HG03520 (cell line): Measurements from ENCODE around the gene SLC24A3.
"Not testable (repeated sequence)": the region's sequence is repeated elsewhere in the genome, so short reads cannot be mapped to it uniquely, and the experiment has no call there.

ENCODE experiments used
- ATAC-seq: cut with Tn5 transposase; IDR thresholded peaks from one replicate; pipeline ENCODE4 v1.9.1; 2021; ENCODE audit warnings: mild to moderate bottlenecking, moderate library complexity; ENCODE audit not compliant: unreplicated experiment

The SLC24A3 gene

DNA sequence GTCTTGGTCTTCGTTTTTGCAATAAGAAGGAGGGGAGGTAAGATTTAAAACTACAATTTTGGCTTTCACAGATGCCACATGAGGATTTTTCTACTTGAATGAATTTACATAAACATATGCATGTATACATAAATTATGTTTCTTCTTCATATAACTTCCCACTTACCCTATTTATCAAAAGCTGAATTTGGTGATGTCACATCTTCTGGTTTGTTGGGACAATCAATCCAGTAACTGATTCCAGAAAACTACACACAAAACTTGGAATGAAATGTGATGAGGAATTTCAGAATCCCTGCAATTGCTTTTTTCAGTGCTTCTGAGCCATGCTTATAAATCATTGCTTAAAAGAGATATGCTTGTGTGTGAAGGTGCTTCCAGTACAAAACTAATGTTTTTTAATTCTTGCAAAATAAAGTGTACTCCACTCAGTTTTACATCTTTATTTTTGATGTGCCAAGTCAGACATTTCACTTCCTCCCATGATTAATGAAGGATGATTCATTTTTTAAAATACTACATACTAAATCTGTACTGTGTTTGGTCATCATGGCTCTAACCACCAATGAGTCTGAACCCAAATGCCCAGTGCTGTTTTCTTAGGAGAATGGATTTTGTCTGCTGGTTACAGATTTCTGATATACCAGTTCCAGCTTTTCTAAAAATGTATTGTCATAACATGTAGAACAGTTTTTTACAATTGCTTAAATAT is 513.5 kb downstream of the SLC24A3 start:
- ATAC-seq = no peak

DNA sequence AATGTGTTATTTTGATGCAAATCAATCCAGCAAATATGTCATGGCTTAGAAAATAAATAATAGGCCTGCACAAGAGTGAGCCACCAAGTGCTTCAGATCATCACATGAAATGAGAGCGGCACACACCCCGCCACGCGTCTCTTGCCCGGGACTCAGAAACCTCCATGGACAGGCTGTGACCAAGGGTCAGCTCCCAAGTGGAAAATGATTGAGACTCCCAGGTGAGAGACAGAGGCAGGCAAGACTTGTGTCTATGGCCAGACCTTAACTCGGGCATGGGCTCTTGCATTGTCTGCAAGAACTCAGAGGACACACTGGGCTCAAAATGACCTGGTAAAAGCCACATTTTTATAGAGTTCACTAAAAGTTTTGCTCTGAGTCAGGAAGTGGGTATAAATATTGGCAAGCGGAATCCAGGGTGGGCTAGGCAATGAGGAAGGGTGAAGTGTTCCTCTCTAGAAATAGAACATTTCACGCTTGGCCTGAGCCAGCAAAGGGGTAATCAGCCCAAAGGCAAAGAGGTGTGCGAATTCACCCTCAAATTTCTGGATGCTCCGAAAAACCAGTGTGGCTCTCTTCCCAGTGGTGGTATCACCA is 514.9 kb downstream of the SLC24A3 start:
- ATAC-seq = no peak

DNA sequence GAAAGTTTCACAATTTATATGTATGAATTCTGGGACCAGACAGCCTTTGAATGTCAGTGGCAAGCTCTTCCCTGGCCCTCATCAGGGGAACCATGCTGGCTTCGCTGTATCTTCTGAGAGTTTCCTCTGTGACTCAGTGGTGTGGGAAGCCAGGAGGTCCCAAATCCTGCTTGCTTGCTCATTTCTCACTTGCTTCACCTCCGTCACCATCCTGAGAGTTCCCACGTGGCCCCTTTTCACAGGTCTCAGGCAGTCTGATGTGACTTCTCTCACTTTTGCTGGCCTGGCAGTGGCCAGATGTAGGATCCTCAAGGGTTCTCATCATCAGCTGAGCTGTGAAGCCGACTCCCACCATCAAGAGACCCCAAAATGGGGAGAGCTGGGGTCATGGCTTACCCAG is 517.2 kb downstream of the SLC24A3 start:
- no peak for ATAC-seq

DNA sequence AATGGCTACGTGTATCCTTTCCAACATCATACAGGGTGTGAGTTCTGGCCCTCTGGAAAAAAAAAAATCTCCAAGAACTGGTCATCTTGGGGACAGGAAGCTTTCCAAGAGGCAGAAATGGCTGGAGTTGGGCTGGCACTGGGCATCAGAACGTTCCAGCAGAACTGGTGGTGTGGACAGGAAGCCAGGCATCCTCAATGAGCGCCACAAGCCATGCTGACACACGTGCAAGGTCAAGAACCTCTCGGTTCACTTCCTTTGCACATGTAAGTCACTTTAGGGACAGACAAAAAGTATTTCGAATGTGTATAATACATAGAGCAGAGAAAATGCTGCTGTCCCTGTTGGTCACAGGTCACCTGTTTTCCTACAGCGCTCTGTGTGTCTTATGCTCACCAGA is 518.3 kb downstream of the SLC24A3 start:
- ATAC-seq = no peak

DNA sequence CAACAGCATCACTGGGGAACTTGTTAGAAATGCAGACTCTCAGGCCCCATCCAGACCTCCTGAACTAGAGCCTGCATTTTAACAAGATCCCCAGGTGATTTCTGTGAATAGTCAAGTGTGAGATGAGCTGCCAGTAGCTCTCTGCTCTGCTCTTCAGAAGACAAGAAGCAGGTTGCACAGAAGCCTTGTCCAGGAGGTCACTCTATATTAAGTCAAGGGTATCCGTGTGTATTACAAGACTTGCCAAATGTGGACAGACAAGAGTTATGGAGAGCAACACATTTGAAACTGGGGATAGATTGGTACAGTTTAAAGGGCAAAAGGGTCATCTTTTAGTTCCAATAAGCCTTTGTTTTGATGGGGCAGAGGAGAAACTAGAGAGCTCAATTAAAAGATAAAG is 522.4 kb downstream of the SLC24A3 start:
- ATAC-seq = no peak

DNA sequence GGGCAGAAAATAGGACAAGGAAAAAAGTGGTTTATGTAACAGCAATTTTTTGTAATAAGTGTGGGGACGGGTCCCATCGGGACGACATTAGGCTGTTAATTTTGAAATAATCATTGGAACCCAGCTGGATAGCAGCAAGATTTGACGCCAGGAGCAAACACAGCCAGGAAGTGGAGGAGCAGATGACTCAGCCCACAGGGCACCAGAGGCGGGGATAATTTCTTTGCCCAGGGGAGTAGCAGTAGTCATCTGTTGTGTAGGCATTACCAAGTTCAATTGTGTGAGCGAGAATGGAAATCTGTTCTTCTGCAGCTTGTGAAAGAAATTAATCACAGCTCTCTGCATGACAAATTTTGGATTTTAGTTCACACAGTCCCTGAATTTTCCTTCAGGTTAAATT is 523.0 kb downstream of the SLC24A3 start:
- no peak for ATAC-seq

DNA sequence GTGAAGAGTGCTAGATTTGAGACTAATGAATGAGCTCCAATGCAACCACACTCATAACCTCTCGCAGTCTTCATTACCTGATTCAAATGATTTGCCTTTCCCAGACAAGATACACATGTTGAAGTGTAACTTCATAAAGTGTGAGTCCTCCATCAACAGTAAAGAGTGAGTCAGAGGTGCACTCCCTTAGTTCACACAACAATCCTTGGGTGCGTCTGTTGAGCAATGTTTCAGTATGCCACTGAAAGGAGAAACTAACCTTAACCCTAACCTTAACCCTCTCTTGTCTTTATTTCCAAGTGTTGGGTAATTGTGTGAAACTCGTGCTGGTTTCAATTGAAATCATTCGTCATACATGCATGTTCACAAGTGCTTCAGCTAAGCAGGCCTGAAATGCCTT is 524.6 kb downstream of the SLC24A3 start:
- no peak for ATAC-seq

DNA sequence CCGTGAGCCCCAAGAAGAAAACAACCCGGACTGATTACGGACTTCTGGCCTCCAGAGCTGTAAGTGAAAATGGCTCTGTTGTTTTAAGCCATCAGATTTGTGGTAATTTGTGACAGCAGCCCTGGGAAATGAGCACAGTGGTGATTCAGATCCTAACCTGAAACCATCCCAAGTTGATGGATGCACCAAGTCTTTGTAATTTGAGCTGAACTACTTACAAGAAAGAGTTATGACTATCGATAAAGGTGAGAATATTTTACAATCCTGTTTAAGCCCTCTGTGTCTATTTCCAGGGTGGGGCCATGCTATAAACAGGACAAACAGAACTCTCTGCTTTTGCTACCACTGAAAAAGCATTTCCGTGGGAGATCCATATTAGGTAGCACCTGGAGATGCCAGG is 526.5 kb downstream of the SLC24A3 start:
- no peak for ATAC-seq

DNA sequence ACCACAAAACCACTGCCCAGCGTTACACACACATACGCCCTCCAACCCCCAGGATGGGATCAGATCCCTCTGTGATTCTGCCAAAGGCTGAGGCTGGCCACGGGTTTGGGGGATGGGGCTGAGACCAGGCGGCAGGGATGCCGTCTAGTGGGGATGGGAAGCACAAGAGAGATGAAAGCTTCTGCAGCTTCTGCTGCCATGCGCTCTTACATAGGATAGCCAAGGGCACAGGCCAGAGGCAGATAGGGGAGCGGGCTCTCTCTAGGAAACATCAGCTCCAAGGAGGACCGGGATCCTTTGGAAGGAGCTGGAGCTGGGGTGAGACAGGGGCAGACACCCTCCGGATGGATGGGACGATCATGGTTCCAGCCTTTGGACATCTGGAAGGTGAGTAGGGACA is 526.9 kb downstream of the SLC24A3 start:
- ATAC-seq = no peak

DNA sequence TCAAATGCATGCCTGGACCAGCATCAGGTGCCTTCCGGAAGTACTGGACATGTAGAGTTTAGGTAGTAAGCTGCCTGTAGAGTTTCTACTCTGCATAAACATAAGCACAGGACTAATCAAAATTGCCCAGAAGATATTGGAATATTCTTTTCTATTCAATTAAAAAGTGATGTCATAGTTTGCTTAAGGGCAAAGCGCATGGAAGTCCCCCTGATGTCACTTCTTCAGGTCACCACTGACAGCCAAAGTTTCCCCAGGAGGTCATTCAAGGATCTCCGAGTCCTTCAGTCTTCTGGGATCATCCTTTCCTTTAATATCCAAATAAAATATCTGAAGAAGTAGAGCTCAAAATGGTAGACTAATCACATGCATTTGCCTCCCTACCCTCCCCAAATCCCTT is 528.1 kb downstream of the SLC24A3 start:
- ATAC-seq = no peak

DNA sequence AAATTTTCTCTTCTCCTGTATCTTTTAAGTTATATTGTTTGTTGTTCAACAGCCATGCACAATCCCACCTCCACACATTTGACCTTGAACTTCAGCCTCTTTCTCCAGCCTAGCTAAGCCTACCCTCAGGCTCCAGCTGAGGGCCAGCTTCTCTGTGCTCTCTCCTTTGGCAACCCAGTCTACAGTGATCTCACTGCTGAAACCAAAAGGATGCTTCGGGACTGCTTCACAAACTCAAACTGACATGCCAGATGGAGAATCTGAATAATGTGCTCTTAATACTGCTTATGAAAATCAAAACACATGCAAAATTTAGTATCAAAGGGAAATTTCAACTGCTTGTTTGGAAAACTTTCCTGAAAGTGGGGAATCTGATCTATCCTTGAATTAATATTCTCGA is 529.5 kb downstream of the SLC24A3 start:
- ATAC-seq = no peak

DNA sequence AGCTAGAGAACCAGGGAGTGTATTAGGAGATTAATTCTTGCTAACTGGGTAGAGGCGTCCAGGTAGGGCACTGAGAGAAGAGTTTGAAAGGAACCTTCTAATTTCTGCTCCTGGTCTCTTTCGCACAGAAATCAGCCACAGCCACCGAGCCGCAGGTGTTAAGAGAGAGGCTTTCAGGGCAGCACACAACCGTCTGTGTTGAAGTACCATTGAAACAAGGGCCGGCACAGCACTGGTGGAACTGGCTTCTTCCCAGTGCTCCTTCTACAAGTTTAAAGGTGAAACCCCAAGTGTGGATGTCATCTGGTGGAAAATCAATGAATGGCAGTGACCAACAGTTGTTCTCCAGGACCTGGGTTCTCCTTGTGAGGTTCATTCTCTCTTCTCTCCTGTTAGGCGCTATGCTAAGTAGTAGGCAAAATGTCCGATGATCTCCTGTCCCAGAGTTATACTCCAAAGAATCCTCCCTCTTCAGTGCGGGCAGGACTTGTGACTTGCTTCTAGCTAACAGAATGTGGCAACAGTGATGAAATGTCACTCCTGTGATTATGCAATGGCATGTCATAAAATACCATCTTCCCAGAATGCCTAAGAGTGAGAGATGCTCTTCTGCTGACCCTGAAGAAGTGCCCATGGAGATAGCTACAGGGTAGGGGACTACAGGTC is 530.7 kb downstream of the SLC24A3 start:
- no peak for ATAC-seq

DNA sequence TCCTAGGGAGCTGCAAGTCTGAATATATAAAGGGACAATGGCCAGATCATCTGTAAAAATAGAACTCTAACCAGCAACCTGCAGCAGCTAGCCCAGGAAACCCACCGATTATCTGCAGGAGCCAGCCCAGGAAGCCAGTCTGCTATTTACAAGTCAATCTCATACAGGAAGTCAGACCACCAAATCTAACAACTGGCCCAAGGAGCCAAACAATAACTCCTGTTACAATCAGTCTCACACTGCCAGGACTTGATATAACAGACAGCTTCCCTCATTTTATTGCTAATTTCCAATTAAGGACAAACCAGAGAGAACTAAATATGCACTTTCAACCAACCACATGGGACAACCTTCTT is 531.2 kb downstream of the SLC24A3 start:
- ATAC-seq = no peak

DNA sequence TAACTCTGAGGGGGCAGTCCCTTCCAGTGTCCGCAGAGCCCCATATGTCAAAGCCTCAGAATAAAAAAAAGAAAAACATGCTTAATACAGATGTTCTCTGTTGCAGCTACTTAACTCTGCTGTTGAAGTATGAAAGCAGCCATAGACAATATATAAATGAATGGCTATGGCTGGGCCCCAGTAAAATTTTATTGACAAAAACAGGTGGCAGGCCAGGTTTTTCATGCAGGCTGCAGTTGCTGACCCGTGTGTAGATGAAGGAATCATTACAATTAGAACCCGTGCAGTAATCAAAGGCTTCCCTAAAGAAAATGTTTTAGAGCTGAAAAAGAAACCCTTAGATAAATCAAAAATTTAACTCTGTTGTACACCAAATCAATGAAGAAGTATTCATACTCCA is 532.7 kb downstream of the SLC24A3 start:
- ATAC-seq = no peak

DNA sequence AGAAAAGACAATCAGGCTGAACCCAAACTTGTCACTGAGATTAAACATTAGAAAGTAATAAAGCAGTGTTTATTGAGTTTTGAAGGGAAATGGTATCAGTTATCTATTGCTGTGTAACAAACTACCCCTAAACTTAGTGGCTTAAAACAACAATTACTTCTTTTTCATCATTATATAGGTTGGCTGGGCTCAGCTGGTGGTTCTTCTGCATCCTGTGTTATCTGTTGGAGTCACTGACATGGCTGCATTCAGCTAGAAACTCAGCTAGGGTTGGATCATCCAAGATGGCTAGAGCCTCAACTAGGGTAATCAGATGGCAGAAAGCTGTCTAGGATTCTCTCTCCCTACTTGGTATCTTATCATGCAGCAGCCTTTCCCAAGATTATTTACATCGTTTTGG is 533.1 kb downstream of the SLC24A3 start:
- no peak for ATAC-seq

DNA sequence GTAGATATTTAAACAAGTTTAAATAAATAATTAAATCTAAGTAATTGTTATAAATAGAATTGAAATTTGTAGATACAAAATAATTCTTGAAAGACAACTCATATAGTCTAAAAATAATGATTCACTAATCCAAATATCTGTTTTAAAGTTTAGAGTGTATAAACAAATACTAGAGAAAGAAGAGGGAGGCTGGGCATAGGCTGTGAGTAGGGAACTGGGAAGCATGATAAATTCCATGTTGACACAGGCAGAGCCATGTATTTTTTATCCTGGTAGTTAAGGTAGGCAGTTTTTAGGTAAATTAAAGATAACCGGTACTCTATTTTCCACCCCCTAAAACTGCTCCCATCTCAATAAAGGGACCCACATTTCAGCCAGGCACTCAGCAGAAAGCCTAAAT is 534.0 kb downstream of the SLC24A3 start:
- no peak for ATAC-seq

DNA sequence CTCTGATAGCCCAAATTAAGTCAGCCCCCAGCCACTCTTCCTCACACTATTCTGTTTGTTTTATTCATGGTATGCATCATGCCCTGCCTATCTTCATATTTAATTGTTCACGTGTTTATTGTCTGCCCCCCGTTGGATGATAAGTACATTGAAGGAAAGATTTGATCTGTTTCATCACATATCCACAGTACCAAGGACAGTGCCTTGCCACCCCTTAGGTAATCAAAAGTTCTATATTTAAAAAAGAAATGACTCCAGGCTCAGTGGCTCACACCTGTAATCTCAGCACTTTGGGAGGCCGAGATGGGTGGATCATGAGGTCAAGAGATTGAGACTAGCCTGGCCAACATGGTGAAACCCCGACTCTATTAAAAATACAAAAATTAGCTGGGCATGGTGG is 535.5 kb downstream of the SLC24A3 start:
- ATAC-seq = no peak

DNA sequence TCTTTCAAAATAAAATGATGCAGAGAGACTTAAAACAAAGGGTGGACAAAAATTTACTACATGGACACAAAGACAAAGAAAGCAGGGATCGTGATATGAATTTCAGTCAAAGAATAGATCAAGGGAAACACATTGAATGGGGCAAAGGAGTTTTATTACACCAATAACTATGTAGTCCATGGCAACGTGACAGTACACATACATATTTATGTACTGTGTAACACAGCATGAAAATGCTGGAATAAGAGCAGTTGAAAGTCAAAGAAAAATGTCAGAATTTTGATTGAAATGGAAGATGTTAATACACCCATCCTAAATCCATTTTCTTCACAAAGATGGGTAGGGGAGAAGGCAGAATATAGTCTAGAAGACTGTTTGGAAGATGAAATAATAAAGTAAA is 536.2 kb downstream of the SLC24A3 start:
- no peak for ATAC-seq

DNA sequence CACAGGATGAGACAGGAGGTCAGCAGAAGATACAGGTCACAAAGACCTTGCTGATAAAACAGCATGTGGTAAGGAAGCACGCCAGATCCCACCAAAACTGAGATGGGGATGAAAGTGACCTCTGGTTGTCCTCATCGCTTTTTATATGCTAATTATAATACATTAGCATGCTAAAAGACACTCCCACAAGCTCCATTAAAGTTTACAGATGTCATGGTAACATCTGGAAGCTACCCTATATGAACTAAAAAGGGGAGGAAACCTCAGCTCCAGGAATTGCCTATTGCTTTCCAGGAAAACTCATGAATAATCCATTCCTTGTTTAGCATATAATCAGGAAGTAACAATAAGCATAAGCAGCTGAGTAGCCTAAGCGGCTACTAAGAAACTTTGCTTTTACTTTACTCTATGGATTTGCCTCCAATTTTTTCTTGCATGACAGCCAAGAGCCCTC is 537.2 kb downstream of the SLC24A3 start:
- ATAC-seq = no peak

DNA sequence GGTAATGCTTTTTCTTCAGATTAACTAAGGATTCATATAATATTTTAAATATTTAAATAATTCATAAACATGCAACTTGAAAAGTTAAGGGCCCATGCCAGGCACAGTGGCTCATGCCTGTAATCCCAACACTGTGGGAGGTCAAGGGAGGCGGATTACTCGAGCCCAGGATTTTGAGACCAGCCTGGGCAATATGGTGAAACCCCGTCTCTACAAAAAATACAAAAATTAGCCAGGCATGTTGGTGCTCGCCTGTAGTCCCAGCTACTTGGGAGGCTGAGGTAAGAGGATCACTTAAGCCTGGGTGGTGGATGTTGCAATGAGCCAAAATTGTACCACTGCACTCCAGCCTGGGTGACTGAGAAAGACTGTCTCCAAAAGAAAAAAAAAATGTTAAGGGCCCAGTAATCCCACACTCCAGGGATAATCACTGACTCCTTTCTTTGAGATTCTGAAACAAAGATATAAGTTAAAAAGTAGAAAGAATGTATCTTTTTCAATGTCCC is 537.7 kb downstream of the SLC24A3 start:
- no peak for ATAC-seq

DNA sequence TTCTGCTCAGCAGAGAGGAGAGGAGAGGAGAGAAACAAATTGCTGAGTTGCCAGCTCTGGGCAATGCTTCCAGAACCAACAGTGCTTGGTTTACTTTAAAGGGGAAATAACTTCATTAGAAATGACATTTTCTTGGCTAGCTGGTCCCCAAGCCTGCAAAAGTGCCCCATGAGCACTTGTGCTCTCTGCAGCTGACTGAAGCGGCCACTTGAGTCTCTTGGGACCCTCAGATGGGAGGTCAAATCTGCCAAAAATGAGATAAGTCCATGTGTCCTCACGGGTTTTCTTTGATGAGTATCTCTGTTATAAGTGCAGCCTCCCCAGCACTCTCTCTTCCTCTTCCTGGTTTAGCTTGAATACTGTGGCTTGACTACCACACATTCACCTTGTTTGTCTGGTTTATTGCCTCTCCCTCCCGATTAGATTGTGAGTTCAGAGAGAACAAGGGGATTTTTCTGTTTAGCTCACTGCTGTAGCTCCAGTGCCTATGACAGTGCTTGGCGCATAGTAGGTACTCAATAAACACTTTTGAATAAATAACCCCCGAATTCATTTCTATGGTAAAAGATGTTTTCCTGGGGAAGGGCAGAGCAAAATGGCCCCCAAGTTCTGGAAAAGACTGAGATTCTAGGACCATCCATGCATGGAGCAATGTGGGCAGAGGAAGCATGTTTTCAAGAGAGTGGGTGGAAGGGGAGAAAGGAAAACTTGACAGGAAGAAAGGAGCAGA is 538.6 kb downstream of the SLC24A3 start:
- no peak for ATAC-seq

DNA sequence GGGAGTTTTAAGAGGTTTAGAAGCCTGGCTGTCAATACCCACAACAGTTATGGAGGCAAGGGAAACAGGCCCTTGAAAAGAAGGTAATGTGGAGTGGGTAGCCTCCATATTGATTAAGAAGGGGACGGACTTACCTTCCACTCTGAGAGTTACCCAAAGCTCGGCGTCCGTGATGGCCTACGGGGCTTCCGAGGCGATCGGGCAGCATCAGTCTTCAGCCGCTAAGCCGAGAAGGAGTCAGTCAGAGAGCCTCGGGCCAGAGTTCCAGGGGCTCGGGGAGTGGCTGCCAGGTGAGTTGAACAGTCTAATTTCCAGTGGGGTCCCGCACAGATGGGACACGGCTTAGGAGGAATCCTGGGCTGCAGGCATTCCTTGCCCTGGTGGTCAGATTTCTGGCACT is 541.8 kb downstream of the SLC24A3 start:
- ATAC-seq = not testable (repeated sequence)
